Astrocyte of the cerebellum (primary cell): Measurements from ENCODE around the gene CRISPLD2.
"Not testable (repeated sequence)": the region's sequence is repeated elsewhere in the genome, so short reads cannot be mapped to it uniquely, and the experiment has no call there.

ENCODE experiments used
- DNase-seq: peaks from one replicate; pipeline ENCODE4 v3.0.0-alpha.2; 2011; ENCODE audit warnings: low read depth
- H3K4me3 ChIP-seq: 2 replicates; pipeline ENCODE4 v1.5.1; 2011; ENCODE audit warnings: mild to moderate bottlenecking, low read depth, low read length, moderate library complexity
- in situ Hi-C: cut with HindIII; loops from 2 replicates; pipeline ENCODE4 v1.10.0; 2017; ENCODE audit warnings: low sequenced_read_pairs
- TF ChIP-seq, protein P1 (sequence below): IDR thresholded peaks from 2 replicates; pipeline ENCODE4 v1.5.1; 2012; ENCODE audit warnings: low read length, low read depth, moderate library complexity, mild to moderate bottlenecking; ENCODE audit errors: missing control alignments

The CRISPLD2 gene

GRCh38 chr16:84829168-84829965, 9.6 kb downstream of the CRISPLD2 start:
- H3K4me3 ChIP-seq = no peak overlapping the region
- in situ Hi-C loops = no loop called here
- TF ChIP-seq, protein P1, sequence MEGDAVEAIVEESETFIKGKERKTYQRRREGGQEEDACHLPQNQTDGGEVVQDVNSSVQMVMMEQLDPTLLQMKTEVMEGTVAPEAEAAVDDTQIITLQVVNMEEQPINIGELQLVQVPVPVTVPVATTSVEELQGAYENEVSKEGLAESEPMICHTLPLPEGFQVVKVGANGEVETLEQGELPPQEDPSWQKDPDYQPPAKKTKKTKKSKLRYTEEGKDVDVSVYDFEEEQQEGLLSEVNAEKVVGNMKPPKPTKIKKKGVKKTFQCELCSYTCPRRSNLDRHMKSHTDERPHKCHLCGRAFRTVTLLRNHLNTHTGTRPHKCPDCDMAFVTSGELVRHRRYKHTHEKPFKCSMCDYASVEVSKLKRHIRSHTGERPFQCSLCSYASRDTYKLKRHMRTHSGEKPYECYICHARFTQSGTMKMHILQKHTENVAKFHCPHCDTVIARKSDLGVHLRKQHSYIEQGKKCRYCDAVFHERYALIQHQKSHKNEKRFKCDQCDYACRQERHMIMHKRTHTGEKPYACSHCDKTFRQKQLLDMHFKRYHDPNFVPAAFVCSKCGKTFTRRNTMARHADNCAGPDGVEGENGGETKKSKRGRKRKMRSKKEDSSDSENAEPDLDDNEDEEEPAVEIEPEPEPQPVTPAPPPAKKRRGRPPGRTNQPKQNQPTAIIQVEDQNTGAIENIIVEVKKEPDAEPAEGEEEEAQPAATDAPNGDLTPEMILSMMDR = no peak
- DNase-seq = peak; percentile 96

GRCh38 chr16:84830765-84831384, 11.1 kb downstream of the CRISPLD2 start:
- H3K4me3 ChIP-seq = no peak overlapping the region
- TF ChIP-seq, protein P1 = no peak
- no peak for DNase-seq
- in situ Hi-C loops = no loop called here

DNA sequence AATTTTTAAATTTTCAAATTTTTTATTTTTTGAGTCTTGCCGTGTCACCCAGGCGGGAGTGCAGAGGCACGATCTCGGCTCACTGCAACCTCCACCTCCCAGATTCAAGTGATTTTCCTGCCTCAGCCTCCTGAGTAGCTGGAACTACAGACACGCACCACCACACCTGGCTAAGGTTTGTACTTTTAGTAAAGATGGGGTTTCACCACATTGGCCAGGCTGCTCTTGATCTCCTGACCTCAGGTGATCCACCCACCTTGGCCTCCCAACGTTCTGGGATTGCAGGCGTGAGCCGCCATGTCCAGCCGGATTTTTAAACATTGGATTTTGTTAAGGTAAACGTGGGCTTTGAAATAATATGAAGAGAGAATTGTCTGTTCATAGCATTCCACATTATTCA, 11.9 kb downstream of the CRISPLD2 start:
- in situ Hi-C loops, DNase-seq, H3K4me3 ChIP-seq: not testable (repeated sequence)

GRCh38 chr16:84832488-84833143, 12.8 kb downstream of the CRISPLD2 start:
- no peak overlapping the region for H3K4me3 ChIP-seq
- in situ Hi-C loops = no loop called here
- TF ChIP-seq, protein P1 = no peak
- peak; percentile 95 for DNase-seq

GRCh38 chr16:84833144-84833500, 13.3 kb downstream of the CRISPLD2 start:
- no peak overlapping the region for H3K4me3 ChIP-seq
- TF ChIP-seq, protein P1 = no peak
- DNase-seq = no peak
- in situ Hi-C loops = no loop called here

DNA sequence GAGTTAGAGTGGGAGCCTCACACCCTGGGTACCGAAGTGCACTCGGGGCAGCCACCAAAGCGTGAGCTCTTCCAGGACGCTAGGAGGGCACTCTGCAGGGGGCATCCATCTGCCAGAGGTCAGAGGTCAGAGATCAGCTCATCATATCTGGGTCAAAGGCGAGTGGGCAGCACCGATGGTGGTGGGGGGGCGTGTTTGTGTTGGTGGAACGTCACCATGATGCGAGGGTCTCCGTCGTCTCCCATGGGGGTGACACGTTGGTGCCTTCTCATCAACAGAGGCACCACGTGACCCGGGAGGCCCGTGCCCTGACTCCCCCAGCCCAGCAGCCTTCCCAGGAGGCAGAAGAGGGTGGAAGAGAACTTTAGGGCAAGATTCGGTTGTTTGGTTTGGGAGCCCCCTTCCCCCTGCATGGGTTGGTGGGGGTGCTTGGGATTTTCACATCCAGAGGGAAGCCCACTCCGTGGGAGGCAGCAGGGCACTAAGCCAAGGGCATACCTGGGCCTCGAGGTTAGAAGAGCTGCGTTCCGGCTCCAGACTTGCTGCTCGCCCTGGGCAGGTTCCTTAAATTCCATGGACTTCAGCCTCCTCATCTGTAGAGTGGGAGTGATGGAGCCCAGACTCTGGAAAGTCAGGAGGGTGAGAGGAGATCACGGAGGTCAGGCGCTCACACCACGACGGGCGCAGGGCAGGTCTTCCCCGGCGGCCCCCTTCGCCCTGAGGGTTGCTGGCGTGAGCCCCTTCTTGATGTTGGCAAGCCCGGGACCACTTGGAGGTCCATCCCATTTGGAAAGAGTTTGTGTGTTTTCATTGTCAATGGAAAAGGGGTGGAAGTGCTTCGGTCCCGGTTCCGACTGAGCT, 14.0 kb downstream of the CRISPLD2 start:
- in situ Hi-C loops = no loop called here
- no peak overlapping the region for H3K4me3 ChIP-seq
- no peak for DNase-seq
- TF ChIP-seq, protein P1 = no peak
